K562 (cell line): ENCODE data around the gene BPHL. TPM values are rescaled to one million over a fixed set of nuclear protein-coding genes. Genes with fewer than 3 reads are reported as not detected.

ENCODE experiments used
- ATAC-seq: fragments of 200-7000 bp; cut with Tn5 transposase; 3 replicates; pipeline ENCODE4 v1.9.1; 2020; ENCODE audit warnings: moderate library complexity
- BruUV-seq: library from RNA; stranded (reverse); fragments of 400-500 nt; replicated peaks from 2 replicates; lab custom pipeline; 2021; lab: Mats Ljungman, UMichigan
- CTCF ChIA-PET: fragments of 300-600 bp; formaldehyde crosslinking; extraction: SDS; loops from one replicate; lab custom pipeline; 2021; ENCODE audit warnings: low intra/inter-chr PET ratio; lab: Yijun Ruan, JAX
- POLR2A ChIA-PET: fragments of 300-600, 350-650 bp; sonication (Branson Sonifier 250); formaldehyde crosslinking; extraction: SDS; loops from one replicate; lab custom pipeline; 2021; ENCODE audit warnings: antibody characterized with exemption, inconsistent platforms; lab: Yijun Ruan, JAX
- DNase-seq, 4 experiments: peaks; one replicate each; pipeline versions ENCODE4 v3.0.0 to v3.0.0-alpha.2; 2011 to 2018; ENCODE audit warnings: low spot score in 3 of 4, mixed read lengths in 3 of 4; ENCODE audit errors: extremely low read depth in 1 of 4
- FAIRE-seq: peaks from 2 replicates; lab custom pipeline; 2011; peaks lifted over from hg19 to GRCh38; lab: Jason Lieb, UNC
- H2AFZ ChIP-seq: 2 replicates; pipeline ENCODE4 v1.6.0; 2011; ENCODE audit warnings: low read depth, low read length, control low read depth, inconsistent platforms
- H3K27ac ChIP-seq: fragments of 200-600 bp; 3 replicates; pipeline ENCODE4 v1.8.0; 2011; ENCODE audit warnings: low read depth, mild to moderate bottlenecking, control low read depth, inconsistent platforms, low read length, moderate library complexity, mixed read lengths; ENCODE audit errors: extremely low read depth
- H3K27me3 ChIP-seq, 2 experiments: fragments of 300-600 bp in 1 of 2; 2 replicates in 1 of 2; 3 replicates in 1 of 2; pipeline versions ENCODE4 v1.6.0 to v1.8.0; 2011; ENCODE audit warnings: inconsistent platforms in 2 of 2, low read length in 2 of 2, mild to moderate bottlenecking in 1 of 2, mixed read lengths in 1 of 2, moderate library complexity in 1 of 2; ENCODE audit not compliant: control insufficient read depth in 2 of 2, insufficient read depth in 2 of 2
- H3K36me3 ChIP-seq: fragments of 300-600 bp; 3 replicates; pipeline ENCODE4 v1.8.0; 2011; ENCODE audit warnings: mild to moderate bottlenecking, low read length, inconsistent platforms; ENCODE audit not compliant: control insufficient read depth, insufficient read depth
- H3K4me1 ChIP-seq, 2 experiments: fragments of 200-600 bp in 1 of 2; replicated peaks in 1 of 2; 2 replicates in 1 of 2; 3 replicates in 1 of 2; pipeline versions ENCODE4 v1.5.1 to v1.8.0; 2011; ENCODE audit warnings: inconsistent platforms in 2 of 2, low read length in 2 of 2, mild to moderate bottlenecking in 1 of 2, mixed read lengths in 1 of 2, moderate library complexity in 1 of 2; ENCODE audit not compliant: control insufficient read depth in 2 of 2, insufficient read depth in 2 of 2
- H3K4me2 ChIP-seq: 2 replicates; pipeline ENCODE4 v1.6.1; 2011; ENCODE audit warnings: low read length, control low read depth, inconsistent platforms, mixed read lengths; ENCODE audit not compliant: insufficient read depth
- H3K4me3 ChIP-seq: fragments of 200-600 bp; sonication (generic), shearing (Covaris generic); 2 replicates; pipeline ENCODE4 v1.5.1; 2016; ENCODE audit warnings: control low read depth, inconsistent platforms
- H3K79me2 ChIP-seq: fragments of 200-600 bp; 3 replicates; pipeline ENCODE4 v1.8.0; 2011; ENCODE audit warnings: low read length, inconsistent platforms; ENCODE audit not compliant: control insufficient read depth, insufficient read depth
- H3K9ac ChIP-seq, 2 experiments: 2 replicates each; pipeline versions ENCODE4 v1.6.0 to v1.6.1; 2011; ENCODE audit warnings: low read depth in 2 of 2, low read length in 2 of 2, control low read depth in 1 of 2, inconsistent platforms in 1 of 2, mild to moderate bottlenecking in 1 of 2, mixed read lengths in 1 of 2; ENCODE audit not compliant: insufficient read depth in 1 of 2
- H3K9me1 ChIP-seq: one replicate; pipeline ENCODE4 v1.6.0; 2011; ENCODE audit warnings: inconsistent platforms, mild to moderate bottlenecking, low read length, moderate library complexity; ENCODE audit not compliant: control insufficient read depth, insufficient read depth
- H3K9me3 ChIP-seq: replicated peaks from 2 replicates; pipeline ENCODE4 v1.5.1; 2011; ENCODE audit warnings: low read depth, low read length, inconsistent platforms; ENCODE audit not compliant: control insufficient read depth, insufficient read depth
- H4K20me1 ChIP-seq: replicated peaks from 2 replicates; pipeline ENCODE4 v1.6.1; 2011; ENCODE audit warnings: low read length, inconsistent platforms, mixed read lengths; ENCODE audit not compliant: control insufficient read depth, insufficient read depth
- CGGBP1 ChIP-seq: fragments of 250-450 bp; sonication (Bioruptor Pico); IDR thresholded peaks from 2 replicates; pipeline ENCODE4 v1.9.0; 2021; ENCODE audit warnings: mild to moderate bottlenecking
- MNT ChIP-seq, 2 experiments: fragments of 450-650 bp; conservative IDR thresholded peaks; 2 replicates each; pipeline ENCODE4 v1.6.1; 2017; ENCODE audit warnings: mild to moderate bottlenecking in 2 of 2, moderate library complexity in 2 of 2
- U2AF1 ChIP-seq: fragments of 200-400 bp; formaldehyde crosslinking; optimal IDR thresholded peaks from 2 replicates; pipeline ENCODE3; 2017; ENCODE audit warnings: mild to moderate bottlenecking, low read depth, low read length, moderate library complexity
- WGBS: fragments of 100-300 bp; shearing (Covaris generic); methylation state at CpG from one replicate; pipeline ENCODE4 v1.1.6; 2016; ENCODE audit warnings: low coverage, mixed read lengths; ENCODE audit not compliant: insufficient coverage; ENCODE audit errors: missing lambda C conversion rate; 5-methylcytosine and 5-hydroxymethylcytosine counted together
- in situ Hi-C: fragments of 300-500 bp; cut with MboI; formaldehyde crosslinking; loops from 4 replicates; pipeline ENCODE4 v1.15.0; 2018; ENCODE audit warnings: inconsistent platforms, mixed read lengths
- intact Hi-C: fragments of 100-400 bp; cut with micrococcal nuclease; formaldehyde crosslinking; loops from 2 replicates; pipeline ENCODE4 v1.14.2; 2022
- polyA plus RNA-seq, 8 experiments: library from polyadenylated mRNA; depleted of rRNA in 4 of 8; stranded (reverse) in 5 of 8; unstranded in 3 of 8; fragments of >200 nt; fragmentation: Nextera tagmentation in 2 of 8; fragmentation: Illumina TruSeq in 1 of 8; extraction: Ambion mirVana in 2 of 8; extraction: Trizol in 1 of 8; gene quantifications; 2 replicates each; pipeline versions ENCODE4 v1.2.1 to v1.2.3, GENCODE V29; 2011 to 2014; ENCODE audit warnings: inconsistent platforms in 1 of 8, missing spikeins in 1 of 8
- total RNA-seq, 7 experiments: library from RNA; depleted of rRNA in 6 of 7; stranded (reverse); fragments of >200 nt in 6 of 7; fragmentation: Illumina TruSeq in 2 of 7; extraction: Trizol in 2 of 7; gene quantifications; 2 replicates each; pipeline versions ENCODE4 v1.2.1 to v1.2.3, GENCODE V29; 2011 to 2021; ENCODE audit warnings: low replicate concordance in 1 of 7

The BPHL gene
- total and polyA plus RNA-seq, 9 of the 15 experiments (the other 6 are each of a cell fraction or from before 2014, with no cell fraction given) = 3.5 to 17.4 (median 8.2) TPM

DNA sequence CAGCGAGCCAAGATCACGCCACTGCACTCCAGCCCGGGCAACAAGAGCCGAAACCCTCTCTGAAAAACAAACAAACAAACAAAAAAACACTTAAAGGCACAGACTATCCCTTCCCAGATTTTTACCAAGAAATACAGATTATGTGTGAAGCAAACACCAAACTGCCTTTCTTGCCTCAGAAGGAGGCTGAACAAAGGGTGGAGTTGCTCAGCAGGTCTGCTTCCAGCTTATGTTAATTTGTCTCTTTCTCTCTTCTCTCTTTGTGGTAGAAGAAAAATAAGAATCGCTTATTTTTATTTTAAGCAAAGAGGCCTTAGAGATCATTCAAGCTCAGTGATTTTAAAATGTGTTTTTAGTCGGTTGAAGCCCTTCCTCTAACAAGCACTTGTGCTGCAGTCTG is 24.6 kb downstream of the BPHL start:
- H3K4me1 ChIP-seq = peaks cover 0 to 17% of the 10 kb centered on the region in 2 experiments; a peak in 2 of 5 replicates
- no peaks in the 10 kb centered on the region for H3K79me2 ChIP-seq
- ATAC-seq (no peak), FAIRE-seq (no peak), DNase-seq (no peak)
- H3K9me1 ChIP-seq = no peaks in the 10 kb centered on the region
- TF ChIP-seq CGGBP1 (no peak), U2AF1 (no peak), MNT (conservative IDR thresholded peaks at IDR 0.05) (no peak)
- H3K36me3 ChIP-seq = no peaks in the 10 kb centered on the region
- ChIA-PET POLR2A (interaction anchor here (0.8 to 2.9 kb wide), 6 partner anchors 9 to 69 kb away, joined by 3 to 10 read pairs (median 6); partner anchors contain the start of gene TUBB2A), CTCF (no interaction called here)
- H3K27ac ChIP-seq = no peak overlapping the region
- H3K9ac ChIP-seq = no peak overlapping the region
- no TSS peak for BruUV-seq
- WGBS = 70% methylated on average over 6 of the region's 6 CpGs
- no peaks in the 10 kb centered on the region for H4K20me1 ChIP-seq
- no peak overlapping the region for H3K4me2 ChIP-seq
- no peak overlapping the region for H2AFZ ChIP-seq
- H3K27me3 ChIP-seq = no peaks in the 10 kb centered on the region
- intact Hi-C loops = no loop called here
- in situ Hi-C loops = no loop called here
- no peak overlapping the region for H3K4me3 ChIP-seq
- no peaks in the 10 kb centered on the region for H3K9me3 ChIP-seq
